GM12874 (cell line): ENCODE measurements around the gene PARD3.

Experiments used
- CTCF ChIP-seq: IDR thresholded peaks from 2 replicates; pipeline ENCODE4 v1.5.1; 2011; ENCODE audit warnings: low read depth, mild to moderate bottlenecking, control low read depth, low read length, moderate library complexity; ENCODE audit not compliant: insufficient read depth

Gene PARD3

GRCh38 chr10:34088208-34088794 is 726.8 kb downstream of the PARD3 start:
- TF ChIP-seq CTCF = no peak

- TF ChIP-seq CTCF = no peak
Measured at GRCh38 chr10:34087095-34087418, 728.0 kb downstream of the PARD3 start.

DNA sequence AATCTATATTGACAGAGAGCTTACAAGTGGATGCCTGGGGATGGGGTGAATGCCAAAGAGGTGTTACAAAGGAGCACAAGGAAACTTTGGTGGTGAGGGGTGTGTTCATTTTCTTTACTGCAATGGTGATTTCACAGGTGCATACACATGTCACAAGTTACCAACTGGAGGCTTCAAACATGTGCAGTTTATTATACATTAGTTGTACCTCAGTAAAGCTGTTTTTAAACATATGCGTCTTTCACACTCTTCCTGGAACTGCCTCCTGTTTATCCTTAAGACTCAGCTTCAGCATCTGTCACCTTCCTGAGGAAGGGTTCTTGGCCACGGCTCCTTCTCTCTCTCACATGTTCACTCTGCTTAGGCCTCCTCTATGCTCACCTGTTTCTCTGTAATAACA is 731.5 kb downstream of the PARD3 start:
- TF ChIP-seq CTCF = no peak

DNA sequence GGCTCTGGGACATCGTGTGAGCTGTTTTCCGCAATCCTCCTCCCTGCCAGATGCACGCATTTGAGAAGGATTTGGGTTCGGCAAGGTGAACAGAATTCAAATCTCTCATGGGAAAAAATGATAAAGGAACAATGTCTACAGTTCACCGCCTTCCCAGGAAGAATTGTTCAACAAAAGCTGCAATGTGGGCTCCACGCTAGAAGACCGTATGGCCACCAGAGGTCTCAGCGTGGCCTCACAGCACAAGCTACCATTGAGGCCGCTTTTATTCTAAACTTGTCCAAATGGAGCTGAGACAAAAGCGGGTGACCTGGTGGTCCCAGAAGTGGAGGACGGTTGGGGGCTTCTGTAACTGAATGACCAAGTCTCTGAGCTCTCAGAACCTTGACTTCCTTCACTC is 733.1 kb downstream of the PARD3 start:
- TF ChIP-seq CTCF = no peak

- no peak for TF ChIP-seq CTCF
Measured at GRCh38 chr10:34081347-34081743, 733.8 kb downstream of the PARD3 start.

GRCh38 chr10:34080485-34081346 is 734.4 kb downstream of the PARD3 start:
- TF ChIP-seq CTCF = no peak

GRCh38 chr10:34079702-34080484 is 735.2 kb downstream of the PARD3 start:
- TF ChIP-seq CTCF = no peak
